GM12874 (cell line): Measurements from ENCODE around the gene P2RX1.

Experiments used
- CTCF ChIP-seq: IDR thresholded peaks from 2 replicates; pipeline ENCODE4 v1.5.1; 2011; ENCODE audit warnings: low read depth, mild to moderate bottlenecking, control low read depth, low read length, moderate library complexity; ENCODE audit not compliant: insufficient read depth

The P2RX1 gene

GRCh38 chr17:3912827-3913226 is 3.4 kb downstream of the P2RX1 start:
- TF ChIP-seq CTCF = no peak

GRCh38 chr17:3911271-3912053 is 4.8 kb downstream of the P2RX1 start:
- no peak for TF ChIP-seq CTCF

GRCh38 chr17:3910420-3911270 is 5.6 kb downstream of the P2RX1 start:
- no peak for TF ChIP-seq CTCF

GRCh38 chr17:3909257-3909656 is 7.0 kb downstream of the P2RX1 start:
- TF ChIP-seq CTCF = no peak

GRCh38 chr17:3907483-3908216 is 8.6 kb downstream of the P2RX1 start:
- TF ChIP-seq CTCF = peak; percentile 35

- no peak for TF ChIP-seq CTCF
Measured at GRCh38 chr17:3906881-3907280, 9.4 kb downstream of the P2RX1 start.

GRCh38 chr17:3905017-3905520 is 11.2 kb downstream of the P2RX1 start:
- no peak for TF ChIP-seq CTCF
